Sigmoid colon (tissue), 7 donors: ENCODE measurements around the gene MYL6B. TPM values are rescaled to one million over a fixed set of nuclear protein-coding genes. Genes with fewer than 3 reads are reported as not detected.
A peak's percentile ranks its signal among the peaks of the same experiment; 100 is the strongest.

ENCODE experiments used
- DNase-seq: peaks from one replicate; pipeline ENCODE4 v3.0.0-alpha.2; 2019
- H3K27ac ChIP-seq, 4 donors: fragments of 200-600 bp; sonication (generic); one replicate each; pipeline ENCODE4 v1.5.1; 2016 to 2019; ENCODE audit warnings: mild to moderate bottlenecking in 1 of 4
- H3K27me3 ChIP-seq, 3 donors: fragments of 200-600 bp; sonication (generic); one replicate each; pipeline ENCODE4 v1.5.1; 2019; ENCODE audit warnings: mild to moderate bottlenecking in 1 of 3
- H3K36me3 ChIP-seq, 4 donors: fragments of 200-600 bp; sonication (generic); one replicate each; pipeline ENCODE4 v1.5.1; 2016 to 2019
- H3K4me1 ChIP-seq, 4 donors: fragments of 200-600 bp; sonication (generic); one replicate each; pipeline ENCODE4 v1.5.1; 2017 to 2019
- H3K4me3 ChIP-seq, 4 donors: fragments of 200-600 bp; sonication (generic); one replicate each; pipeline ENCODE4 v1.5.1; 2017 to 2019; ENCODE audit warnings: mild to moderate bottlenecking in 2 of 4, moderate library complexity in 1 of 4
- H3K9me3 ChIP-seq, 4 donors: fragments of 200-600 bp in 3 of 4; sonication (generic) in 3 of 4; one replicate each; pipeline versions ENCODE4 v1.5.1 to v1.6.1; 2013 to 2019
- EP300 ChIP-seq, 4 donors: sonication (generic); formaldehyde crosslinking; IDR thresholded peaks; one replicate each; pipeline ENCODE4 v1.6.1; 2017; ENCODE audit warnings: antibody characterized with exemption in 4 of 4
- POLR2A ChIP-seq, 2 donors: fragments of 450-650 bp; IDR thresholded peaks; one replicate each; pipeline ENCODE4 v1.6.1; 2016; ENCODE audit warnings: antibody characterized with exemption in 2 of 2, mild to moderate bottlenecking in 2 of 2, moderate library complexity in 2 of 2
- POLR2AphosphoS5 ChIP-seq, 4 donors: sonication (generic); formaldehyde crosslinking; IDR thresholded peaks; one replicate each; pipeline ENCODE4 v1.6.1; 2017; ENCODE audit warnings: antibody characterized with exemption in 4 of 4
- WGBS, 2 donors: extraction: QIAGEN DNeasy Blood & Tissue Kit; methylation state at CpG; one replicate each; pipeline ENCODE4 v1.1.7; 2013; 5-methylcytosine and 5-hydroxymethylcytosine counted together
- intact Hi-C: fragments of 100-400 bp; cut with DNase I; formaldehyde crosslinking; loops from one replicate; pipeline ENCODE4 v1.15.1; 2023
- polyA plus RNA-seq, 3 donors: library from polyadenylated mRNA; stranded (reverse); fragments of 200-250 nt; gene quantifications; one replicate each; pipeline ENCODE4 v1.2.3, GENCODE V29; 2013
- total RNA-seq, 4 donors: library from RNA; depleted of rRNA; stranded (reverse); fragments of >200 nt; gene quantifications; one replicate each; pipeline ENCODE4 v1.1.0, GENCODE V29; 2016
- TF ChIP-seq, protein P1 (sequence below), 4 experiments: fragments of 450-650 bp in 3 of 4; fragments of 200-600 bp in 1 of 4; IDR thresholded peaks; one replicate each; pipeline ENCODE4 v1.5.1; 2016 to 2019; ENCODE audit warnings: antibody characterized with exemption in 4 of 4, mild to moderate bottlenecking in 3 of 4, moderate library complexity in 2 of 4
- donor health status: healthy with polysubstance abuse.
- donor health status: Bipolar disorder and iron deficiency.
- donor health status: healthy.

MYL6B gene
- total and polyA plus RNA-seq, 7 donors = 26.4 to 90.6 (median 51.4) TPM

DNA sequence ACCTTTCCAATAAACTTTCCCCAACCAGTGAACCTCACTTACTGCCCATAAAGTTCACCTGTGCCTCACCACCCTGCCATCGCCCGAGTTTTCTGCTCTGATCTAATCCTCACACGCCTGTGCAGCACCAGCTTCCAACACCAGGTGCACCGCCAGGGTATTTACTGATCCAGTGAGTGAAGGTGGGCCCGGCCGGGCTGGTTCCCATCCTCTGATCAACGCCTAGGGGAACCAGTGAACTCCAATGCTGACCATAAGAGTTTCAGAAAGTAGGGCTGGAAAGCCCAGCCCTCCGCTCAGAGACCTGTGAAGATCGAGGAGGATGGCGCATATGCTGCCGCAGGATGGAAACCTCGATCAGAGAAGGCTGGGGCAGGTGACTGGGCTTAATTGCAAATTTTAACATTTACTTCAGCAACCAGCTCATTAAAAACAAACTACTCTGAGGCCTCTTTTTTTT lies 685 bp upstream of the MYL6B start:
- Histone ChIP-seq H3K9me3 (no peaks in the 10 kb centered on the region), H3K27ac (peak overlapping the region; percentile 92 to 97 (median 94)), H3K4me1 (peaks cover 0 to 31% (median 20%) of the 10 kb centered on the region in 4 donors), H3K36me3 (no peaks in the 10 kb centered on the region), H3K4me3 (peak overlapping the region; percentile 59 to 79 (median 68)), H3K27me3 (no peaks in the 10 kb centered on the region)
- no peak for TF ChIP-seq EP300 (IDR thresholded peaks at IDR 0.05)
- TF ChIP-seq POLR2A (IDR thresholded peaks at IDR 0.05) = no peak
- TF ChIP-seq, protein P1, sequence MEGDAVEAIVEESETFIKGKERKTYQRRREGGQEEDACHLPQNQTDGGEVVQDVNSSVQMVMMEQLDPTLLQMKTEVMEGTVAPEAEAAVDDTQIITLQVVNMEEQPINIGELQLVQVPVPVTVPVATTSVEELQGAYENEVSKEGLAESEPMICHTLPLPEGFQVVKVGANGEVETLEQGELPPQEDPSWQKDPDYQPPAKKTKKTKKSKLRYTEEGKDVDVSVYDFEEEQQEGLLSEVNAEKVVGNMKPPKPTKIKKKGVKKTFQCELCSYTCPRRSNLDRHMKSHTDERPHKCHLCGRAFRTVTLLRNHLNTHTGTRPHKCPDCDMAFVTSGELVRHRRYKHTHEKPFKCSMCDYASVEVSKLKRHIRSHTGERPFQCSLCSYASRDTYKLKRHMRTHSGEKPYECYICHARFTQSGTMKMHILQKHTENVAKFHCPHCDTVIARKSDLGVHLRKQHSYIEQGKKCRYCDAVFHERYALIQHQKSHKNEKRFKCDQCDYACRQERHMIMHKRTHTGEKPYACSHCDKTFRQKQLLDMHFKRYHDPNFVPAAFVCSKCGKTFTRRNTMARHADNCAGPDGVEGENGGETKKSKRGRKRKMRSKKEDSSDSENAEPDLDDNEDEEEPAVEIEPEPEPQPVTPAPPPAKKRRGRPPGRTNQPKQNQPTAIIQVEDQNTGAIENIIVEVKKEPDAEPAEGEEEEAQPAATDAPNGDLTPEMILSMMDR (IDR thresholded peaks at IDR 0.05) = peak in 3 of 4 experiments; percentile 13 to 63 (median 40)
- TF ChIP-seq POLR2AphosphoS5 (IDR thresholded peaks at IDR 0.05) = no peak
- WGBS, 2 donors = 1 to 5% methylated on average over 12 of the region's 12 CpGs
- no peak for DNase-seq
- intact Hi-C loops = loop anchor here (2.0 kb wide), 1 partner anchor 23 kb away; the partner anchor contains the start of gene ESYT1

DNA sequence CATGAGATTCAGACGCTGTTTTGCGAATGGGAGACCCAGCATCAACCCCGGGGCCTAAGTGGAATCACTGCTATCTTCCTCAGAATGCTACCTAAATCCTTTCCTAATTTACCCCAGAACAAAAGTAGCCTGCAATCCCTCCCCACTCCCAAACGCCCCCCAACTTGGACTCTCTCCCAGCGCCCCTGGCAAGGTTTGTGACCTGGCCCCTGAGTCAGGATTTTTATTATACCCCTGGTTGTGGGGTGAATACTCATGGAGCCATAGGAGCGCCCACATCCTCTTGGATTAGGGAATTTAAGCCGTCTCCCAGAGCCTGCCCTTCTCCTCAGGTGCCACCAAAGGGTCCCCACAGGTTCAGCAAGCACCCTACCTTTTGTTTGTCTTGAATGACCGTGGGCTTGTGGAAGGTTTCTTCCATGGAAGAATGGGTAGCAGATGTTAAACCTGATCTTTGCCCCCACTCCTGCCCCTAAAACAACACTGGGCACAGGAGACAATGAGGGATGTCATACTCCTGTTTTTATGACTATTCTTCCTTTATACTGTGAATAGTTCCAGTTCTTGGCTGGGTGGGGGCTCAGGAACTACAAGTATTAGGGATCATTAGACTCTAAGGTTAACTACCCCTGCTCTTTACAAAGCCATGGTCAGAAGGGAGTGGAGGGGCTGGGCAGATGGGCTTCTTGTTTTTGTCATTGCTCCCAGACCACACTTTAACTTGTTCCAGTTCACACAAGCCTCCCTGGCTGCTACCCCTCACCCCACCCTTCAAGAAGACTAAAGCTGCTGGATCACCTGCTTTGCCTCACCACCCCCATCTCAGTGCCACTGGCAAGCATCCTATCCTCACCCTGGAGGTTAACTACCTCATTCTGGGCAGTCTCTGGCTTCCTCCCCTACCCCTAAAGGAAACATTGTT lies 630 bp downstream of the MYL6B start:
- peaks cover 0 to 40% (median 27%) of the 10 kb centered on the region in 4 donors for H3K4me1 ChIP-seq
- peak overlapping the region; percentile 92 to 97 (median 94) for H3K27ac ChIP-seq
- intact Hi-C loops = no loop called here
- WGBS, 2 donors = 3 to 13% methylated on average over 8 of the region's 8 CpGs
- peak overlapping the region; percentile 59 to 79 (median 68) for H3K4me3 ChIP-seq
- H3K9me3 ChIP-seq = no peaks in the 10 kb centered on the region
- no peaks in the 10 kb centered on the region for H3K36me3 ChIP-seq
- no peak for DNase-seq
- H3K27me3 ChIP-seq = no peaks in the 10 kb centered on the region
- TF ChIP-seq, protein P1 (IDR thresholded peaks at IDR 0.05) = no peak
- TF ChIP-seq POLR2AphosphoS5 (IDR thresholded peaks at IDR 0.05) = no peak
- TF ChIP-seq EP300 (IDR thresholded peaks at IDR 0.05) = no peak
- no peak for TF ChIP-seq POLR2A (IDR thresholded peaks at IDR 0.05)

DNA sequence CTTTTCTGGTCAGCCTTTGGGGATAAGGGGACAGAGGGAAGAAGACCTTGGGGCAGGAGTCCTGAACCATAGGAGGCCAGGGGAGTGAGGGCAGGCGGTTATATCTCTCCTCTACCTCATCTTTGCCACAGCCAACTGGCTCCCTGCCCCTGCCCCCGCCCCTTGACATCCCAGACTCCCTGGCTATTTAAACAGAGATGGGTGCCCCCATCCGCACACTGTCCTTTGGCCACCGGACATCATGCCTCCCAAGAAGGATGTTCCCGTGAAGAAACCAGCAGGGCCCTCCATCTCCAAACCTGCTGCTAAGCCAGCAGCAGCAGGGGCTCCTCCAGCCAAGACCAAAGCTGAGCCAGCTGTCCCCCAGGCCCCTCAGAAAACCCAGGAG lies 1.3 kb downstream of the MYL6B start:
- Histone ChIP-seq H3K27ac (no peak overlapping the region), H3K36me3 (no peaks in the 10 kb centered on the region), H3K4me1 (peaks cover 0 to 40% (median 27%) of the 10 kb centered on the region in 4 donors), H3K27me3 (no peaks in the 10 kb centered on the region), H3K9me3 (no peaks in the 10 kb centered on the region), H3K4me3 (no peak overlapping the region)
- TF ChIP-seq POLR2A (IDR thresholded peaks at IDR 0.05) = no peak
- TF ChIP-seq POLR2AphosphoS5 (IDR thresholded peaks at IDR 0.05) = no peak
- TF ChIP-seq, protein P1 (IDR thresholded peaks at IDR 0.05) = no peak
- no peak for TF ChIP-seq EP300 (IDR thresholded peaks at IDR 0.05)
- intact Hi-C loops = no loop called here
- DNase-seq = no peak
- 80 to 89% methylated on average over 5 of the region's 5 CpGs for WGBS, 2 donors

DNA sequence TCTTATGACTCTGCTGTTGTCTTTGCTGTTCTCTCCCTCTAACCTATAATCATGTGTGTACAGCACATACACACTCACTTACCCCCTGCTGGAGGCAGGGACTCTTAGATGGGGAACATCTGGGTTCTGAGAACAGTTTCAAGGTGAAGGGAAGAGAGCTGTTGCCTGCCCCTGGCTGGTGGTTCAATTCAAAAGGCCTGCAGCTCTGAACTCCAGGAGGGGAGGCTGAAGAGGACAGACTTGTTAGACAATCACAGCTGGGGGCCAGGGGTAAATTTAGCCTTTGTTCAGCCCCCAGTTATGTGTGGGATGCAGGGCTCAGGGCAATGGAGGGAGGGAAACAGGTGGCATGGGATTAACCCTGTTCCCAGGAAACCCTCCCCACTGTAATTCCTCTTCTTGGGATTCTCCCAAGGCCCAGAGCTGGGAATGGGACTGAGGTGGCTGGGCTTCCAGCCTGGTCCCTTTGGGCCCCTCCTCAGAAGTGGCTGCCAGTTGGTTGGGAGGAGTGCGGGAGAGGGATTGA lies 1.9 kb downstream of the MYL6B start:
- intact Hi-C loops = no loop called here
- H3K4me3 ChIP-seq = no peak overlapping the region
- no peaks in the 10 kb centered on the region for H3K9me3 ChIP-seq
- no peak for DNase-seq
- H3K27me3 ChIP-seq = no peaks in the 10 kb centered on the region
- 95 to 96% methylated on average over 1 of the region's 1 CpG for WGBS, 2 donors
- TF ChIP-seq, protein P1 (IDR thresholded peaks at IDR 0.05) = no peak
- TF ChIP-seq POLR2A (IDR thresholded peaks at IDR 0.05) = no peak
- TF ChIP-seq POLR2AphosphoS5 (IDR thresholded peaks at IDR 0.05) = no peak
- TF ChIP-seq EP300 (IDR thresholded peaks at IDR 0.05) = no peak
- H3K4me1 ChIP-seq = peaks cover 0 to 40% (median 27%) of the 10 kb centered on the region in 4 donors
- H3K36me3 ChIP-seq = peaks cover 0 to under 1% (median under 1%) of the 10 kb centered on the region in 4 donors
- H3K27ac ChIP-seq = no peak overlapping the region
